ENCODE results near the gene LIMS4. TPM values are rescaled to one million over a fixed set of nuclear protein-coding genes. Genes with fewer than 3 reads are reported as not detected.
"Not testable (repeated sequence)": the region's sequence is repeated elsewhere in the genome, so short reads cannot be mapped to it uniquely, and the experiment has no call there.

The LIMS4 gene
- total and polyA plus RNA-seq, 2 experiments from 2014 or later = 0.15 TPM; not detected in 1

DNA sequence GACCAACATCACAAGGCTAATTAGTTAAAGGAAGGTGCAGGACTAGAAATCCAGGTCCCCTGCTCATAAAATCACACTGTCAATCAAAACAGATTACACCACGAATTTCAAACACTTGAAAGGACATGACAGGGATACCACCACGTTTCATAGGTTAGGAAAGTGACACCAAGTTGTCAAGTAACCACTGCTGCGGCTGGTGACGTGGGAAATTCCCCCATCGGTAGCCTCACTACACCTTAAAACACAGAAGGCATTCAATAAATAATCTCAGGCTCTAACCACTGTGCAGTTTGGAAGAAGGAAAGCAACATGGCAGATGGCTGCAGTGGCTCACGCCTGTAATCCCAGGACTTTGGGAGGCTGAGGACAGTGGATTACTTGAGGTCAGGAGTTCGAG, 3.7 kb downstream of the LIMS4 start:
- H3K4me3 ChIP-seq; H3K36me3 ChIP-seq (ENCODE audit: insufficient read depth); H3K27me3 Mint-ChIP-seq (ENCODE audit: insufficient read depth, low read depth, poor library complexity); DNase-seq (ENCODE audit: low spot score); H3K4me2 ChIP-seq; H3K9me2 ChIP-seq (ENCODE audit: insufficient read depth); H3K27ac Mint-ChIP-seq; H2AFZ ChIP-seq; ATAC-seq; H3K36me3 Mint-ChIP-seq (ENCODE audit: low read depth); H3K27me3 ChIP-seq (ENCODE audit: insufficient read depth); H3K4me3 Mint-ChIP-seq; H4K20me1 ChIP-seq (replicated peaks; ENCODE audit: insufficient read depth); H3K9me3 Mint-ChIP-seq; H3K79me2 ChIP-seq (replicated peaks; ENCODE audit: insufficient read depth); H3K27ac ChIP-seq (ENCODE audit: low read depth); H3K4me1 Mint-ChIP-seq; H3K4me1 ChIP-seq (ENCODE audit: insufficient read depth); H3F3A ChIP-seq (replicated peaks; ENCODE audit: low read depth): not testable (repeated sequence)

GRCh38 chr2:110465312-110465711, 7.3 kb downstream of the LIMS4 start:
- not testable (repeated sequence) for H3K4me1 ChIP-seq (ENCODE audit: insufficient read depth); DNase-seq (ENCODE audit: low spot score); H3K9me2 ChIP-seq (ENCODE audit: insufficient read depth)

GRCh38 chr2:110462458-110462857, 10.2 kb downstream of the LIMS4 start:
- H3K4me3 Mint-ChIP-seq; H3K36me3 Mint-ChIP-seq (ENCODE audit: low read depth); DNase-seq (ENCODE audit: low spot score); H3K27me3 ChIP-seq (ENCODE audit: insufficient read depth); H3K27ac ChIP-seq (ENCODE audit: low read depth); H3K36me3 ChIP-seq (ENCODE audit: insufficient read depth); H3K9me3 Mint-ChIP-seq; H3K27ac Mint-ChIP-seq; H3K4me2 ChIP-seq; H3F3A ChIP-seq (replicated peaks; ENCODE audit: low read depth); ATAC-seq; H3K4me3 ChIP-seq; H3K9me2 ChIP-seq (ENCODE audit: insufficient read depth); H2AFZ ChIP-seq; H3K4me1 Mint-ChIP-seq; H3K27me3 Mint-ChIP-seq (ENCODE audit: insufficient read depth, low read depth, poor library complexity); H3K4me1 ChIP-seq (ENCODE audit: insufficient read depth); H4K20me1 ChIP-seq (replicated peaks; ENCODE audit: insufficient read depth); H3K79me2 ChIP-seq (replicated peaks; ENCODE audit: insufficient read depth): not testable (repeated sequence)

More at GRCh38 chr2:110465312-110465711, 7.3 kb downstream of the LIMS4 start:
- H3K9me3 Mint-ChIP-seq; H3K4me3 Mint-ChIP-seq; H2AFZ ChIP-seq; H3K79me2 ChIP-seq (replicated peaks; ENCODE audit: insufficient read depth); H3K4me3 ChIP-seq; H3K27me3 ChIP-seq (ENCODE audit: insufficient read depth); H3K27ac Mint-ChIP-seq; H3K27me3 Mint-ChIP-seq (ENCODE audit: insufficient read depth, low read depth, poor library complexity); H4K20me1 ChIP-seq (replicated peaks; ENCODE audit: insufficient read depth); H3K36me3 Mint-ChIP-seq (ENCODE audit: low read depth); H3K4me1 Mint-ChIP-seq; H3K27ac ChIP-seq (ENCODE audit: low read depth); H3F3A ChIP-seq (replicated peaks; ENCODE audit: low read depth); H3K4me2 ChIP-seq; H3K36me3 ChIP-seq (ENCODE audit: insufficient read depth): not testable (repeated sequence)
- peak; percentile 76 for ATAC-seq

- H3K9me2 ChIP-seq (ENCODE audit: insufficient read depth); H3K9me3 Mint-ChIP-seq; H2AFZ ChIP-seq; H3K36me3 Mint-ChIP-seq (ENCODE audit: low read depth); H3K4me1 ChIP-seq (ENCODE audit: insufficient read depth); H3K27ac Mint-ChIP-seq; H3F3A ChIP-seq (replicated peaks; ENCODE audit: low read depth); H3K4me2 ChIP-seq; H3K79me2 ChIP-seq (replicated peaks; ENCODE audit: insufficient read depth); H3K27me3 Mint-ChIP-seq (ENCODE audit: insufficient read depth, low read depth, poor library complexity); H4K20me1 ChIP-seq (replicated peaks; ENCODE audit: insufficient read depth); H3K27me3 ChIP-seq (ENCODE audit: insufficient read depth); H3K27ac ChIP-seq (ENCODE audit: low read depth); H3K36me3 ChIP-seq (ENCODE audit: insufficient read depth); DNase-seq (ENCODE audit: low spot score); H3K4me3 ChIP-seq; ATAC-seq; H3K4me1 Mint-ChIP-seq; H3K4me3 Mint-ChIP-seq: not testable (repeated sequence)
These were observed 12.3 kb downstream of the LIMS4 start for GRCh38 chr2:110460318-110460717.

DNA sequence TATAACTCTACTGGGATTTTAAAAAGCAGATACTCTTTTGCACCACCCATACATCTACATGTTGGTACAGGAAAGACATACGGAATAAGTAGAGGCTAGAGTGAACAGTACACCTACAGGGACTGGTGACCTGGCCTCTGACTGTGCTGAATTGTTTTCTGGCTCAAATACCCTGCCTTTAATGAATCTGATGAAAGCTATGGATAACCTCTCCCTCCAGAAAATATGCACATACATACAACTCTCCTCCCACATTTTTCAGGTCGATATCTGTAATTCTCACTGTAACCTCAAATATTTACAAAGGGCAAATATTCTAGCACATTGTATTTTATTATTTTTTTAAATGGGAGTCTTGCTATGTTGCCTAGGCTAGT, 15.4 kb downstream of the LIMS4 start:
- H4K20me1 ChIP-seq (replicated peaks; ENCODE audit: insufficient read depth); H3K4me1 ChIP-seq (ENCODE audit: insufficient read depth); H2AFZ ChIP-seq; H3K4me3 ChIP-seq; H3K27ac ChIP-seq (ENCODE audit: low read depth); H3K9me2 ChIP-seq (ENCODE audit: insufficient read depth); DNase-seq (ENCODE audit: low spot score); H3K36me3 Mint-ChIP-seq (ENCODE audit: low read depth); H3K4me2 ChIP-seq; H3K9me3 Mint-ChIP-seq; ATAC-seq; H3K27me3 Mint-ChIP-seq (ENCODE audit: insufficient read depth, low read depth, poor library complexity); H3K79me2 ChIP-seq (replicated peaks; ENCODE audit: insufficient read depth); H3F3A ChIP-seq (replicated peaks; ENCODE audit: low read depth); H3K36me3 ChIP-seq (ENCODE audit: insufficient read depth); H3K4me1 Mint-ChIP-seq; H3K27me3 ChIP-seq (ENCODE audit: insufficient read depth); H3K4me3 Mint-ChIP-seq; H3K27ac Mint-ChIP-seq: not testable (repeated sequence)

DNA sequence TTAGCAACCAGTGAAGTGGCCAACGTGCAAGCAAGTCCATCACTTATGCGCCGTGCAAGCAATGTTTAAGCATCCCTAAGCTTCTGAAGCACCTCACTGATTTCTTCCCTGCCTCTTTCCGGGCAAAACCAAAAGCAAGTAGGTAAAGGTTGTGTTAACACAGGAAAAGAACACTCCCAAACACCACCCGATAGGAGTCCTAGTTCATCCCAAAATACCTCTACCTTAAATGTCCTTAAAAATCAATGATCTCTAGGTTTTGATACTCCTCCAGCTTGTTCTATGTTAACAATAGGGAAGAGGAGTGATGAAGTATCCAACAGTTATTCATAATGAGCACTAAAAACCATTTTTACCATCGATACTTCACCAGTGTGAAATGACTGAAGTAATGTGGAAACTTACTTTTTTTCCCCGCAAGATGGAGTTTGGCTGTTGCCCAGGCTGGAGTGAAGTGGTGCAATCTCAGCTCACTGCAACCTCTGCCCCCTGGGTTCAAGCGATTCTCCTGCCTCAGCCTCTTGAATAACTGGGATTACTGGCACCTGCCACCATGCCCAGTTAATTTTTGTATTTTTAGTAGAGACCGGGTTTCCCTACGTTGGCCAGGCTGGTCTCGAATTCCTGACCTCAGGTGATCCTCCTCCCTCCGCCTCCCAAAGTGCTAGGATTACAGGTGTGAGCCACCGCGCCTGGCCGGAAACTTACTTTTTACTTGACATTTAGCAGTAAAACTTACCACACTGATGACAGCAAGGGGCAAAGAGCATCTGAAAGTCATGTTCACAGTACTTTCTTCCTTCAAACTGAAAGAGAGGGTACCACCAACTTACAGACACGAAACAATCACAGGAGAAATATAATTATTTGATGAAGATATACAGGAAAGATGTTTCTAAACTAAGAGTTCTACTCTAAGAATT, 16.1 kb downstream of the LIMS4 start:
- not testable (repeated sequence) for H3K27ac ChIP-seq (ENCODE audit: low read depth); H3K27me3 Mint-ChIP-seq (ENCODE audit: insufficient read depth, low read depth, poor library complexity); H3K9me3 Mint-ChIP-seq; H4K20me1 ChIP-seq (replicated peaks; ENCODE audit: insufficient read depth); H3K4me3 ChIP-seq; H3K36me3 Mint-ChIP-seq (ENCODE audit: low read depth); H3K4me3 Mint-ChIP-seq; H3K4me1 ChIP-seq (ENCODE audit: insufficient read depth); H3K9me2 ChIP-seq (ENCODE audit: insufficient read depth); H3F3A ChIP-seq (replicated peaks; ENCODE audit: low read depth); H3K27me3 ChIP-seq (ENCODE audit: insufficient read depth); H3K4me2 ChIP-seq; DNase-seq (ENCODE audit: low spot score); H3K79me2 ChIP-seq (replicated peaks; ENCODE audit: insufficient read depth); H3K36me3 ChIP-seq (ENCODE audit: insufficient read depth); ATAC-seq; H2AFZ ChIP-seq; H3K27ac Mint-ChIP-seq; H3K4me1 Mint-ChIP-seq
